DMS79 treated with DMSO at 0.1 percent for 48 hours (cell line): ENCODE results near the gene TSPEAR.

ENCODE experiments used
- DNase-seq: peaks from one replicate; lab custom pipeline; 2025; lab: John Stamatoyannopoulos, UW

The TSPEAR gene

DNA sequence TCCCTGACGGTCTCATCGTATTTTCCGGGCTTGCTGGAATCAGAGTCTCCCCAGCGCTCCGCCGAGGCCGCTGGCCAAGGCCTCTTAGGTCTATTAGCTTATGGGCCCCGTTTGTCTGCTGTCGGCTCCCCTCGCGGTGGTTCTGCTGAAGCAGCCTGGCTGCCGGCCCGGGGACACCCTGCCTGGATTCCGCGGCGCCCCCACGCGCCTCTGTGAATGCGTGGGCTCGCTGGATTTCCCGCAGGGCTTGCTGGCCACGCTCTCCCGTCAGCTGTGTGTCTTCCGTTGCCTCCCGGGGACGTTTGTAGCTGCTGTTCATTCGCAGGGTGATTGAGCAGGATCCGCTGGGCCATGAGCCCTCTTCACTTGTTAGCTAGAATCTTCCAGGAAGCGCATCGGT, 247.6 kb downstream of the TSPEAR start:
- DNase-seq = no peak

DNA sequence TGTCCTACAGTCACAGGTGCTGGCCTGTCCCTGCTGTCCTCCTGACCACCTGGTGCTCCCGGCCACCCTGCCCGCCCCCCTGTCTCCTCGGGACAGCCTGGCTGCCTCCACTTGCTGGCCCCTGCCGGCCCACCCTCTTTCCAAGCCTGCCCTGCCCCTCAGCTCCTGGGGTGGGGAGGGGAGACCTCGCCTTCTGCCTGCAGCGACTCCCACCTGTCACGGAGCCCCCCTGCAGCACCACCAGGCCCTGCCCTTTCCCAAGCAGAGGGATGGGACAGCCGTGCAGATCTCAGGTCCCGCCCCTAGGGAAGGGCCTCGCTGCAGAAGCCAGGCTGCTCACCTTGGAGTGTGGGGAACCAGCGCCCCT, 248.6 kb downstream of the TSPEAR start:
- no peak for DNase-seq

DNA sequence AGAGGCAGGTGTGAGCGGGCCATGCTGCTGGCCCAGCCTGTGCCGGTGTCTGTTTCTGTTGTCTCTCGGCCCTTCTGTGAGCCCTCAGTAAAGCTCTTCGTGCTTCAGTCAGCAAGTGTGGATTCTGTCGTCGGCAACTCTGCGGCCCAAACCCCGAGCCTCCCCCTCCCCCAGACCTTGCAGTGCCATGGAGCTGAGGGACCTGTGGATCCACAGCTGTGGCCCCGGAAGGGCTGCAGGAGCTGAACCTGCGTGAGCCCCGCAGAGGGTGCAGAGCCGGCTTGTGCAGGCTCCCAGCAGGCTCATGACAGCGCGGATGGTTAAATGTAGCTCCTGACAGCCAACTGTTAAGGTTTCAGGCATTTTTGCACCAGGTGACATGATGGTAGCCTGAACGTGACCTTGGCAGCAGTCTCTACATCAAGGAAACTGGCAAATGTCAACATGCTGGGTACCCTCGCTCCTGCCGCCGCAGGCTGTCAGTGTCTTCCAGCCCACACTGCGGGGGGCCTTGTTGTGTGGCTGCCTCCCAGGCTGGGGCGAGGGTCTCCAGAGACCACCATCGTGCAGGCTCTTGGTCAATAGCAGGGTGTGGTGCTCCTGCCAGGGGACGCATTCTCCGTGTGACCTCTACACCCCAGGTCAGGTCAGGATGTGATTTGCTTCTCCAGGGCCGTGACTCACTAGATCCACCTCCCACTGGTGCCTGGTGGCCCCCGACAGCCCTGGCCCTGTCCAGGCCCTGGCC, 249.1 kb downstream of the TSPEAR start:
- DNase-seq = no peak

DNA sequence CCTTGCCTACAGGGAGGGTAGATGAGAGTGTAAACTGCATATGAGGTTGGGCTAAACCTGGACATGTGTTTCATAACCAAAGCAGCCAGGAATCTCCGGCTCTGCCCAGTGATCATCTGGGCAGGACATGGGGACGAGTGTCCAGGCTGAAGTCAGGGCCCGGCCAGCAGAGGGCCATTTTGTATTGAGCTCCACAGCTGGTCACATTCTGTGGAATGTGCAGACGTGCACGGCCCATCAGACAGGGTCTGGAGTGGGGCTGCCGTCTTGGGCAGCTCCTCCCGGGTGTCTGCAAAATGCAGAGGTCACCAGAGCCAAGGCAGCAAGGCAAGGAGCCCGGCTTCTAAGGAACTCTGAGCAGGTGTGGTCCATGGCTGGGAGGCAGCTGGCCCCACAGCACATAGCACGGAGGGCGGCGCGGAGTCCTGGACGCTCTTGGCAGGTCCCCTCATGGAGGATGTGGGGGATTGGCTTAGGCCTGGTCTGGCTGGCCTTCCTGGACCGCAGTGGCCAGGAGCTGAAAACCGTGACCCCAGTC, 249.8 kb downstream of the TSPEAR start:
- DNase-seq = no peak

DNA sequence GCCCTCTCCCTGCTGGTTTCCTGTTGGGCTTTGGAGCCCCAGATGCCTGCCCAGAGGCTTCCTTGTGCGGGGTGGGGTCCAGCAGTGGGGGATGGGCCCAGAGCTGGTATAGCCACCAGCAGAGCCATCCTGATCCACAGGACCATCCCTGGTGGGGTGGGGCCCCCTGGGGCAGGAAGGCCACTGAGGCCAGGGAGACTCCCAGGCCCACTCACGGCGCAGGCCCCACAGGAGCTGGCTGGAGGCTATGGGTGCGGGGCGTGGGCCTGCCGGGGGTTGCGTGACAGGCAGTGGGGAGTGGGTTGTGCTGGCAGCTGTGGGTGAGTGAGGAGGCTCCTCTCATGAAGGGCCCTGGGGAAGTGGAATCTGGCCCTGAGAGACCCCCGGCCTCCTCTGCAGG, 250.4 kb downstream of the TSPEAR start:
- no peak for DNase-seq

DNA sequence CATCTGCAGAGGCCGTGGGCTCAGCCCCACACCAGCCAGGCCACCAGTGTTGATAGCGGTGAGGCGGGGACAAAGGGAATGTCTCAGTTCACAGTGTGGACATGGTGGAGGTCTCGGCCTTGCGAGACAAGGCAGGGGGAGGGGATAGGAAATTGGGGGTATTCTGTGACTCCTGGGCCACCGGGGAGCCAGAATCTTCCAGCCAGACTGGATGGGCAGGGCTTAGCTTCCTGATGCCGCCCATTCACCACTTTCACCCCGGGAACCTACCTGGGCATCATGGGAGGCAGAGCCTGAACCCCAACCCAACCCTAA, 251.0 kb downstream of the TSPEAR start:
- no peak for DNase-seq

DNA sequence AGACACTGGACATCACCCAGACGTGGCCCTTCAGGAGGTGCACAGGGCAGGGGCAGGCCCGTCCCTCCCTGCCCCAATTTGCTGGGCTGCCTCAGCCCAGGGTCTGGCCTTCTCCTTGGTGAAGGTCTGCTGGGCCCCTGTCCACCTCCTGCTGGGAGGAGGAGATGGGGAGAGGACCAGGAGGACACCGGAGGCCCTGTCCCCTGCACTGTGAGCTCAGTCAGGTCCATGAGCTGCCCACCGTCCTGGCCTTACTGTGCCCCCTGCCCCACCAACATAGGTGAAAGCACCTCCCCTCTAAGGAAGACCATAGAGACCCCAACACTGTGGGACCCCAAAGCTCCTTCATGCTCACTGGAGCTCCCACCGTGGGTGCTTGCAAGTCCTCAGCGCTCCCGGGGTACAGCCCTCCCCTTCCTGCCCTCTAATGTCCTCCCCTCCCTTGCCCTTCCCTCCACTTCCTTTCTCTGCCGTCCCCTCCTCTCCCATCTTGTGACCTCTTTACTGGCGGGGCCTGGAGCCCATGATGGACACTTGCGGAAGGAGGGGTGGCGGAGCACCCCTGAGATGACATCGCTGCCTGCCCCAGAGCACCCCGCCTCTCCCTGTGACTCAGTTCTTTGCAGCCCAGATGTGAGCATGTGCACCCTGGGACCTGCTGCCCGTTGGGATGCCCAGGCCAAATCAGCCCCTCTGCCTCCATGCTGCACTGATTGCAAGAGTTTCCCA, 251.5 kb downstream of the TSPEAR start:
- DNase-seq = no peak

DNA sequence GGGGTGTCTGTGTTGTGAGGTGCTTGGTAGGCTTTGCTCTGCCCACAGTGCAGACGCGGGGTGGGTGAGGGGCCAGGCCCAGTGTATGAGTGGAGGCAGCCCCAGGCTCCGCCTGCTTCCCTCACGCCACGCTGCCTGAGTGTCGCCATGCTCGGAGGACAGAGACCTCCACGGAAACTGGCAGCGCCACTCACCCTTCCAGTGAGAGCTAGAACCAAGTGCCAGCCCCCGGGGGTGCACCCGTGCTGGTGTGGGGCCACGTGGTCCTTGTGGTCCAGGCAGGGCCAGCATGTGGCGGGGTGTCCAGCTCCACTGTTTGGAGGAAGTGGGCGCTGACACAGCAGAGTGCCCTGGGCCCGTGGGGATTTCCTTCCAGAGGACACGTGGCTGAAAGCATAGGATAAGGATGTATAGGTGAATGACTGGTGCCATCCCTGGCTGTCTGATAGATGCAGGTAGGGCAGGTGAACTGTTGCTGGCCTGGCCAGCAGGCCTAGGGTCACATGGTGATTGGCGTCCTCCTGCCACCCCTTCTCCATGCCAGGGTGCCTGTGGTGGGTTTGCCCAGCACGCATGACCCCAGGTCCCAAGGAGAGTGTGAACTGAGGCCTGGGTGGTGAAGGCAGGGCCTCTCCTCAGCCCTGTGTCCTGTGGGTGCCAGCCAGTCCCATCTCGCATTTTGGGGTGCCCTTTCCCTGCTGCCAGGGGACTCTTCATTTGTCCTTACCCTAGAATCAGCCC, 252.2 kb downstream of the TSPEAR start:
- DNase-seq = no peak

DNA sequence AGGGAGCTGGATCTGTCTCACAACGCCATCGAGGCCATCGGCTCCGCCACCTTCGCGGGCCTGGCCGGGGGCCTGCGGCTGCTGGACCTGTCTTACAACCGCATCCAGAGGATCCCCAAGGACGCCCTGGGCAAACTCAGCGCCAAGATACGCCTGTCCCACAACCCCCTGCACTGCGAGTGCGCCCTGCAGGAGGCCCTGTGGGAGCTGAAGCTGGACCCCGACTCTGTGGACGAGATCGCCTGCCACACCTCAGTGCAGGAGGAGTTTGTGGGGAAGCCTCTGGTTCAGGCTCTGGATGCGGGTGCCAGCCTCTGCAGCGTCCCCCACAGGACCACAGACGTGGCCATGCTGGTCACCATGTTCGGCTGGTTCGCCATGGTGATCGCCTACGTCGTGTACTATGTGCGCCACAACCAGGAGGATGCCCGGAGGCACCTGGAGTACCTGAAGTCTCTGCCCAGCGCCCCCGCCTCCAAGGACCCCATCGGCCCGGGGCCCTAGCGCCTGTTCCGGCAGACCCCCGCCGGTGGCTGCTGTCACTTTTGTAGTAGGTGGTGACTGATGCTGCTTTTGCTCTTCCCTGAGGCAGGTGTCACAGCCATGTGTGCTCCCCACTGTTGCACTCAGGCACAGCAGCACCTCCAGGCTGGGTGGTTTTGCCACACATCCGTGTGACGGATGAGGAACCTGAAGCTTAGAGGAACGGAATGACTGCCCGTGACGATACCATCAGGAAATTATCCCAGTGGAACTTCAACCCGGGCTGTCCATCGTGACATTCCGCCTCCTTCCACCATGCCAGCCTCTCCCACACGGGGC, 254.2 kb downstream of the TSPEAR start:
- no peak for DNase-seq

DNA sequence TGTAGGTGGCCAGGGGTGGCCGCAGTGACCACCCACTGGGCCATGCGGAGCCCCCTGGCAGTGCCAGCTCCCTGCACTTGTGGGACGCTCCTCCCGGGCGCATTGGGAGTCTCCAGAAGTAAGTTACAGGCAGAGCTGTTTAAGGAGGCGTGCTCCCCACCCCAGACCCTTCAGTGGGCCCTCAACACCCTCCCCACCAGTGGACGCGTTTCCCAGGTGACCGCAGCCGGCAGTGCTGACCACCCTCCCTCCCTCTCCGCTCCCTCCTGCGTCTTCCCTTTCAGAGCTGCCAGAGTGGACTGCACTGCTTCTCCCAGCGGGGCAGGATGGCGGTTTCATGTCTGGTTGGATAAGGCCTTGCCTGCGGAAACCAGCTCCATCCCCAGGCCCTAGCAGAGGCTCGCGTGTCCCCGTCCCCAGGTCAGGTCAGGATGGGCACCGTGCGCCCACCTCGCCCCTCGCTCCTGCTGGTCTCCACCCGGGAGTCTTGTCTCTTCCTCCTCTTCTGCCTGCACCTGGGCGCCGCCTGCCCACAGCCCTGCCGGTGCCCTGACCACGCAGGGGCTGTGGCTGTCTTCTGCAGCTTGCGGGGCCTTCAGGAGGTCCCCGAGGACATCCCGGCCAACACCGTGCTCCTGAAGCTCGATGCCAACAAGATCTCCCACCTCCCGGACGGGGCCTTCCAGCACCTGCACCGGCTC, 255.0 kb downstream of the TSPEAR start:
- DNase-seq = no peak

DNA sequence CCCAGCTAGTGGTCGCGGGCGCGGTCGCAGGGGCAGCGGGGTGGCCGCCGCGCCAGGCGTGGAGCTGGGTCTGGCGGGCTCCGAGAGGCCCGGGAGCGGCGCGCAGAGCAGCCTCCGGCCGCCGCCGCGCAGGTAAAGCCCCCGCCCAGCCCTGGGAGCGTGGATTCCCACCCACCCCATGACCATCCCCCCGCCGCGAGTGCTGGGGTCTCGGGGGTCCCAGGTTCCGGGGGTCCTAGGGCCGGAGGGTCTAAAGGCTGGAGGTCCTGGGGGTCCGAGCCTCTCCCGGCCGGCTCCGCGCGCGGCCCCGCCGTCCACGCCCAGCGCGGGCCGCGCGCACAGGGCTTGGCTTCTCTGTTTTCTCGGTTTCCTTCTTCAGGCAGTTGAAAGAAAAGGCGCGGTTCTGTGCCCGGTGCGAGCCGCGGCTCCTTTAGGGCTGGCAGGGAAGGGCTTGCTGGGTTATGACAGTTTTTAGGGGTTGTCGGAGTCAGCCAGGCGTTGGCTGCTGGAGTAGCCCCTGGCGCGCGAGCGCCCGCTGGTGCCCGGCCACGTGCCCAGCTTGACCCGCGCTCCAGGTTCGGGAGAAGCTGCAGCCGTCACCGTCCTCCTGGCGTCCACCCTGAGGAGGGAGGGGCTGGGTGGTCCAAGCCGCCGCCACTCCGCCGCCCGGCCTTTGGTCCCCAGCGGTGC, 255.7 kb downstream of the TSPEAR start:
- peak; percentile 19 for DNase-seq

DNA sequence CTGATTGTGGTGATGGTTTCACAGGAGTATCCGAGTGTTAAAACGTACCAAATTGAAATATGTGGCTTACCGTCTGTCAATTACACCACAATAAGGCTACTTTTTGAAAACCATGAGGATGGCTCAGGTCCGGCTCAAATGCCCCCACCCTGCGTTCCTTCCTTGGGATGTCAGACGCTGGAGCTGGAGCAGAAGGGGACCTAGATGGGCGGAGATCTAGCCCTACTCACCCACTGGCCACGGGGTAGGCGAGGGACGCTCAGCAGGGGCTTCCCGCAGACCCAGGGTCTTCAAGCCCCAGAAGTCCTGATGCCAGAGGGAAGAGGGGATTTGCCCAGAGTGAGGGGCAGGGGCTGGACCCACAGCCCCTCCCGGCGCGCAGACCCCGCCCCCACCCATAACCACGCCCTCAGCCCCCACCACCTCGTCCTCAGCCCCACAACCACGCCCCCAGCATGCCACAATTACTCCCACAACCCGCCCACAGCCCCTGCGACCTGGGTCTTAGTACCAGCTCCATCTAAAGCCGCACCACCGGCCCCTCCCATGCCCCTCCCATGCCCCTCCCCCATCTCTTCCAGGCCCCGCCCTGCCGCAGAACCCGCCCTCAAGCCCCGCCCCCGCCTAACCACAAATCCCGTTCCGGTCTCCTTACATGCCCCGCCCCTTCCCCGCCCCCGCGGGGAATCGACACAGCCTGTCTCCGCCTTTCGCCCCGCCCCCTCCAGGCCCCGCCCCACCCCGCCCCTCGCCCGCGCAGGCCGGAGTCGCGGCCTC, 256.4 kb downstream of the TSPEAR start, which contains the start of gene LRRC3:
TSS of gene LRRC3 (plus strand) at position 764 of the 777 bp plus-strand sequence. CDS start 1,135 bp downstream, outside the sequence.
- peak; percentile 15 for DNase-seq

DNA sequence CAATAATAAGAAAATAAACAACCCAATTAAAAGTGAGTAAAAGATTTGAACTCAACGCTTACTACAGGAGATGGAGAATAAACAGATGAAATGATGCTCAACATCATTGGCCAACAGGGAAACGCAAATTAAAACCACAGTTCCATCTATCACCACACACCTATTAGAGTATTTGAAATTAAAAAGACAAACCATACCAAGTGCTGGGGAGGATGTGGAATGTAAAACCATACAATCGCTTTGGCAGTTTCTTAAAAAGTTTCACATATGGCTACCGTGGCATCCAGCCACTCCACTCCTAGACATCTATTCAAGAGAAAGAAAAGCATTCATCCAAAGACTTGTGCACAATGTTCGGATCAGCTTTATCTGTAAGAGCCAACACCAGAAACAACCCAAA, 257.3 kb downstream of the TSPEAR start:
- DNase-seq = no peak

DNA sequence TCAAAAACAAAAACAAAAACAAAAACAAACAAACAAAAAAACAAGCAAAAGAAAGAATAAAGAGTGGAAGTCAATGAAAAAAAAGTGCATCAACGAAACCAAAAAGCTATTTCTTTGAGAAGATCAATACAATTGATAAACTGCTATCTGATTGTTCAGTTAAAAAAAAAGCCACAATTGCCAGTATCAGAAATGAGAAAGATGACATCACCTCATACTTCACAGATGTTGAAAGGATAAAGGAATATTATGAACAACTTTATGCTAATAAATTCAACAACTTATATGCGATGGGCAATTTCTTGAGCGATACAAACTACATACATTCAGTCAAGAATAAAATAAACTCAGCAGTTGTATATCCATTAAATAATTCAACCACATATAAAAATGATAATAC, 258.3 kb downstream of the TSPEAR start:
- no peak for DNase-seq

DNA sequence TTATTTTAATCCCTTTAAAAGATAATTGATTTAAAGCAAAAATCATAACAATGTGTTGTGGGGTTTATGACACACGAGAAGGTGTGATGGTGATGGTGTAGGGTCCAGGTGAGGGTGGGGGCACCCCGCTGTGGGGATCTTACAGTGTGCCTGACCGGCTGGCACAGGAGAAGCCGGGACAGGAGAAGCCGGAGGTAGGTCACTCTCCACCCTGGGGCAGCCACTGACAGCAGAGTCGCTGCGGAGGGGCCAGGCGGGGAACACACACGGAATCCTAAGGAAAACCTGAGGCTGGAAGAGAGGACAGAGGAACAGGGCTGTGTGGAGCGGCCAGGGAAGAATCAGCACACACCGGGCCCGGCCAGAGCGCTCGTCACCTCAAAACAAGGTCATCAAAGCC, 260.4 kb downstream of the TSPEAR start:
- no peak for DNase-seq

DNA sequence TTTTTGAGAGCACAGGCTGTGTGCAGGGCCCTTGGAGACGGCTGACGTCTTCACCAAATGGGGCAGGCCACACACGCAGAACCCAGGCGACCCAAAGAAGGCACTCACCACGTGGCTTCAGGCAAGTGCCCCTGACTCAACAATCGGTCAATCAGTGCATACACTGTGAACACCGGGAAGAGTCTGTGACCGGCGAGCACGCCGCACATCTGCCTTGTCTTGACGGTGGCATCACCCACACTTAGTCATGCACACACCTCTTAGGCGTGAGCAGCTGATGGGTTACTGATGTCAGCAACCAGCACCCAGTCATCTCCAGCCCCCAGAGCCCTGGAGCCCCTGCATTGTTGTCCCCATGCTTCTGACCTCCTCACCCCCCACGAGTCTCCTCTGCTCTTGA, 261.0 kb downstream of the TSPEAR start:
- DNase-seq = no peak

DNA sequence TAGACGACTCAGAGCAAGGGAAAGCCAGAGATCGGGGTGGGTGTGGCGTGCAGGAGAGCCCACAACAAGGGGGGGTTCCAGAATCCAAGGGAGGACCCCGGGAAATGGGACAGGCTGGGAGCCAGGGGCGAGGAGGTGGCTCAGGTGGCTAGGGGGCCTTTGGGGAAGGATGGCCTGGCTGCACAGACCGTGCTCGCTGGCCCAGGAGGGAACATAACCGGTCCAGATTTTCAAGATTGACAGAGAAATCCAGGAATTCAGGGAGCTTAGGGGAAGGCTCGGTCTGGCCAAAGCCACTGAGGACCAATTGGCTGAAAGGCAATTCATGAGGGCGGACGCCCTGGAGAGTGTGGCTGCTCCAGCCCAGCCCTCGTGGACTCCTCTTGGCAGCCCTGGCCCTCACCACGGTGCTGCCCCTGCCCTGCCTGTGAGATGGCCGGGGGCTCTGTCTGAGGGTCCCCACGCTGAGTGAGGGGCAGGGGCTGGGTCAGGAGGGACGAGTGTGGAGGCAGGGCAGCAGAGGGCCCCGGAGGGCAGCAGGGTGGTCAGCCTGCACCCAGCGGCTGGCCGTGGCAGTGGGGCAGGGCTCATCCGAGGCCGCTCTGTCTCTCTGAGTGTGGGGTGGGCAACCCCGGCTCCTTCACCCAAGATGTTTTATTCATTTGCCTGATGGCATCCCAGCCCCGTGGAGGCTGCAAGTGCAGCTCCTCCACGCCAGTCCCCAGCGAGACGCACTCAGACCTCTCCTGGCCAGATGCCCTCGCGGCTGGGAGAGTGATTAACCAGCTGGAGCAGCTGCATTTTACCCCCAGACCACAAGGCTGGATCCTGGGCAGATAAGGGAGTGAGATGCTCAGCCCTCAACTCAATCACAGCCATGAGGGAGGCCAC, 261.7 kb downstream of the TSPEAR start:
- DNase-seq = no peak

DNA sequence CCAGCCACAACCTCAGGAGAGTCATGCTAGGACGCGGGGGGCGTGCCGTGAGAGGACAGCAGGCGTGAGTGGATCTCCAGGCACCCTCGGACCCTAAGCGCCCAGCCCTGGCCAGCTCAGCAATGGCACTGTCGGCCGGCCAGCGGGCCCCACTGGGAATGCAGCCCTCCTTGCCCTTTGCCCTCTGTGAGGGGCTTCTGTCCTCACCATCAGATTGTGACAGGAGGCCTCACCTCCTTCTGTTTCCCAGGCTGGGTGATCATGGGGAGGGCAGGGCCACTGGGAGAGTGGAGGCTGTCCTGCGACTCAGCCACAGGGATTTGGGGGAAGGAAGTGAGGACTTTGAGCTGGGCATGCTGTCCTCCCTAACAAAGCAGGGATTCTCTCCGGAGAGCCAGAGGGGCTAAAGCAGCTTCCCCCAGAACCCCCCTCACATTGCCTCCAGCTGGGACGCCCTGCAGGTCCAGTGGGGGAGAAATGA, 262.7 kb downstream of the TSPEAR start:
- DNase-seq = no peak
